Peyer's patch (tissue), 4 donors: ENCODE measurements around the gene GSDMA. TPM values are rescaled to one million over a fixed set of nuclear protein-coding genes. Genes with fewer than 3 reads are reported as not detected.

Experiments
- DNase-seq, 3 donors: peaks; one replicate each; pipeline ENCODE4 v3.0.0-alpha.2; 2017 to 2019
- H3K27ac ChIP-seq, 4 donors: fragments of 200-600 bp; sonication (generic); one replicate each; pipeline ENCODE4 v1.5.1; 2016 to 2019
- H3K27me3 ChIP-seq, 2 donors: fragments of 200-600 bp; sonication (generic); one replicate each; pipeline ENCODE4 v1.5.1; 2019
- H3K36me3 ChIP-seq, 3 donors: fragments of 200-600 bp; sonication (generic); one replicate each; pipeline ENCODE4 v1.5.1; 2016 to 2019
- H3K4me1 ChIP-seq, 4 donors: fragments of 200-600 bp; sonication (generic); one replicate each; pipeline ENCODE4 v1.5.1; 2016 to 2019
- H3K4me3 ChIP-seq, 4 donors: fragments of 200-600 bp; sonication (generic); 1 replicate in 3 of 4; 2 replicates in 1 of 4; pipeline ENCODE4 v1.5.1; 2016 to 2019; ENCODE audit warnings: mild to moderate bottlenecking in 1 of 4
- H3K9me3 ChIP-seq, 4 donors: fragments of 200-600 bp; sonication (generic); one replicate each; pipeline ENCODE4 v1.5.1; 2016 to 2019; ENCODE audit warnings: mild to moderate bottlenecking in 1 of 4
- CTCF ChIP-seq, 6 experiments: fragments of 450-650 bp in 4 of 6; fragments of 200-600 bp in 2 of 6; sonication (generic) in 1 of 6; IDR thresholded peaks; one replicate each; pipeline ENCODE4 v1.5.1; 2017 to 2019; ENCODE audit warnings: antibody characterized with exemption in 6 of 6, mild to moderate bottlenecking in 3 of 6, moderate library complexity in 1 of 6
- POLR2A ChIP-seq, 2 donors: fragments of 450-650 bp; IDR thresholded peaks; one replicate each; pipeline ENCODE4 v1.5.1; 2017; ENCODE audit warnings: antibody characterized with exemption in 2 of 2, mild to moderate bottlenecking in 2 of 2, moderate library complexity in 2 of 2
- total RNA-seq, 4 donors: library from RNA; depleted of rRNA; stranded (reverse); fragments of >200 nt; gene quantifications; one replicate each; pipeline ENCODE4 v1.1.0, GENCODE V29; 2016

The GSDMA gene
- total RNA-seq, 4 donors from 2014 or later = 1.6 to 3.3 TPM; not detected in 2

- Histone ChIP-seq H3K4me3 (no peak overlapping the region), H3K9me3 (no peaks in the 10 kb centered on the region), H3K27ac (no peak overlapping the region), H3K4me1 (peaks cover 0 to 3% (median 0%) of the 10 kb centered on the region in 4 donors), H3K36me3 (no peaks in the 10 kb centered on the region), H3K27me3 (no peaks in the 10 kb centered on the region)
- no peak for DNase-seq
- TF ChIP-seq POLR2A (IDR thresholded peaks at IDR 0.05) (no peak), CTCF (IDR thresholded peaks at IDR 0.05) (no peak)
Measured at GRCh38 chr17:39969375-39969774, 6.6 kb downstream of the GSDMA start.

GRCh38 chr17:39970157-39970692 lies 7.4 kb downstream of the GSDMA start:
- no peak overlapping the region for H3K27ac ChIP-seq
- no peaks in the 10 kb centered on the region for H3K9me3 ChIP-seq
- peak in 1 of 3 donors; percentile 53 for DNase-seq
- no peak overlapping the region for H3K4me3 ChIP-seq
- H3K27me3 ChIP-seq = no peaks in the 10 kb centered on the region
- no peak for TF ChIP-seq POLR2A (IDR thresholded peaks at IDR 0.05)
- no peak for TF ChIP-seq CTCF (IDR thresholded peaks at IDR 0.05)
- H3K36me3 ChIP-seq = no peaks in the 10 kb centered on the region
- H3K4me1 ChIP-seq = peaks cover 0 to 3% (median 0%) of the 10 kb centered on the region in 4 donors

- H3K27me3 ChIP-seq = no peaks in the 10 kb centered on the region
- no peaks in the 10 kb centered on the region for H3K36me3 ChIP-seq
- H3K4me3 ChIP-seq = no peak overlapping the region
- no peaks in the 10 kb centered on the region for H3K9me3 ChIP-seq
- no peak for DNase-seq
- H3K4me1 ChIP-seq = peaks cover 0 to 3% (median 0%) of the 10 kb centered on the region in 4 donors
- no peak overlapping the region for H3K27ac ChIP-seq
- TF ChIP-seq POLR2A (IDR thresholded peaks at IDR 0.05) (no peak), CTCF (IDR thresholded peaks at IDR 0.05) (no peak)
Measured at GRCh38 chr17:39971076-39971603, 8.3 kb downstream of the GSDMA start.

- Histone ChIP-seq H3K4me3 (no peak overlapping the region), H3K27me3 (no peaks in the 10 kb centered on the region)
- no peak for TF ChIP-seq POLR2A (IDR thresholded peaks at IDR 0.05)
- no peak for TF ChIP-seq CTCF (IDR thresholded peaks at IDR 0.05)
Measured at GRCh38 chr17:39972271-39972670, 9.5 kb downstream of the GSDMA start.

GRCh38 chr17:39973496-39973895 lies 10.7 kb downstream of the GSDMA start:
- no peak for TF ChIP-seq CTCF (IDR thresholded peaks at IDR 0.05)
- TF ChIP-seq POLR2A (IDR thresholded peaks at IDR 0.05) = no peak
- H3K27me3 ChIP-seq = no peaks in the 10 kb centered on the region
- no peak overlapping the region for H3K4me3 ChIP-seq
- peaks cover 0 to 3% (median 0%) of the 10 kb centered on the region in 4 donors for H3K4me1 ChIP-seq
- no peak overlapping the region for H3K27ac ChIP-seq
- no peaks in the 10 kb centered on the region for H3K36me3 ChIP-seq
- no peak for DNase-seq
- no peaks in the 10 kb centered on the region for H3K9me3 ChIP-seq

More at GRCh38 chr17:39972271-39972670, 9.5 kb downstream of the GSDMA start:
- Histone ChIP-seq H3K27ac (peak overlapping the region in 1 of 4 donors; percentile 9), H3K36me3 (no peaks in the 10 kb centered on the region), H3K9me3 (no peaks in the 10 kb centered on the region), H3K4me1 (peaks cover 0 to 3% (median 0%) of the 10 kb centered on the region in 4 donors)
- no peak for DNase-seq
